OCI-M2 (cell line): ENCODE measurements around the gene YAP1.

Experiments
- DNase-seq: peaks from one replicate; lab custom pipeline; 2025; ENCODE audit not compliant: unreplicated experiment; lab: John Stamatoyannopoulos, UW

Gene YAP1

DNA sequence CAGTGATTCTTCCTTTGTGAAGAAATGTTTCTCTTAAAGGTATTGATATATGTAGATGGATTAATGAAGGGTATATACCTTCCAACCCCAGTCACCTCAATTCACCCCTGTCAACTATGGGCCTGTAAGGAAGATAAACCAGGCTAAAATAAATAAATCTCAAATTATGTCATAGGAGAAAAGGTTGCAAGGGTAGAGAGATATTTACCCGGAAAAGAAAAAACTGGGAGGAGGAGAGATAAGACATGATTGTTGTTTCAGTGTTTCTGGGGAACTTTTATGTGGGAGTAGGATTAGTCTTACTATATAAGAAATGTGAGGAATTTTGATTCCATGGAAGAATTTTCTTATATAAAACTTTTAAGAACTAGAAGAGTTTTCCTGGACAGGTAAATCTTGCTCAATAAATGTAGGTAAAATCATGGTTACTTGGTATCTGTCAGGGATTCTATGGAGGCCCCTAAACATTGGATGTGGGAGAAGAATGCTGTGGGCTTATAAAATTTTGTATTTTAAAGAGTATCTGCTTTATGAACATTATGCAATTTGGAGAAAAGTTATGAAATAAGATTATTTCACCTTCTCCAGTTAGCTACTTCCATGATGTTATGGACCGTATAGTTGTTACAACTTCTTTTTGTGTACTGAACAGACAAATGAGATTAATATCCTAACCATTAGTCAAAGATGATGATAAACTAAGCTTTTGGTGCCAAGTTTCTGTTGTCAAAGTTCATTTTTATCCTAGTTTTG lies 6.4 kb downstream of the YAP1 start:
- DNase-seq = no peak

DNA sequence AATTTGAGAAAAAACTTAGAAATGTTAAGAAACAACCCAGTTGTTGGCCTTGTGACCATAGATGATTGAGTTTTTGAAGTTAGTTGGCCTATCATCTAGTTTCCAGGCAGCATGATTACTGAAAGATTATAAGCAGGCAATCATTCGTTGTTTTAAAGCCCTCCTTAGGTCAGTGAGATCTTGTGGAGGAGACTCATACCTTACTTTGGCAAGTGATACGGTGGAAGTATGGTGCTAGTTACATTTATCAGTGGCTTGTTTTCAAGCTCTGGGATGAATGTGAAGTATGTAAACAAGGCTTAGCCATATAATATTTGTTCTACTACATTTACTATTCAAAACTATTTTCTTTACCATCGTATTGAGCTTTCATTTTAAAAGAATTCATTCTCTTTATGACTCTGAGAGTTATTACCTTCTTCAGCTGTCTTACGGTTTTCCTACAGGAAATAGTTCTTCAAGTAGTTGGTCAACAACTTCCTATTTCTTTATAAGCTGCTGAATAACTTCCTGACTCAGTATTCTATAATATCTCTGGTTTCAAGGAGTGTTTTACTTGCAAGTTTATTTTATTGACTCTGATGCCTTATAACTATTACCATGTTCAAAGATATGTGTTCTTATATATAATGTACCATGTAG lies 7.3 kb downstream of the YAP1 start:
- DNase-seq = no peak

DNA sequence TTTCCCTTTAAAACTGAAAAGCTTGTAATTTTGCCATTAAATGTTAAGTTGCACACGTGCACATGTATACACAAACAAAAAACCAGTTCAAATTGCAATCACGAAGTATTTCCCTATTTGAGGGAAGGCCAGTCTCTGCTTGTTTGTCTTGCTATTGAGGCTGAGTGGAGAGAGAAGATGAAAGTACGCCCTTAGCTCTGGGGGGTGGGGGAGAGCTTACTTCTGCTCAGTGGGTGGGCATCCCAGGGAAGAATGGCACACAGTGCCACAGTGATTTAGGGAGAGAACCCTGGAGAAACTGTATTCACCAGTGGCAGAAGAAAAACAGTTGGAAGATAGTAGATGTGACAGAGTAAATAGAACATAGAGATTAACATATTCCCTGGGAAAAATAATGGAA lies 8.7 kb downstream of the YAP1 start:
- no peak for DNase-seq

DNA sequence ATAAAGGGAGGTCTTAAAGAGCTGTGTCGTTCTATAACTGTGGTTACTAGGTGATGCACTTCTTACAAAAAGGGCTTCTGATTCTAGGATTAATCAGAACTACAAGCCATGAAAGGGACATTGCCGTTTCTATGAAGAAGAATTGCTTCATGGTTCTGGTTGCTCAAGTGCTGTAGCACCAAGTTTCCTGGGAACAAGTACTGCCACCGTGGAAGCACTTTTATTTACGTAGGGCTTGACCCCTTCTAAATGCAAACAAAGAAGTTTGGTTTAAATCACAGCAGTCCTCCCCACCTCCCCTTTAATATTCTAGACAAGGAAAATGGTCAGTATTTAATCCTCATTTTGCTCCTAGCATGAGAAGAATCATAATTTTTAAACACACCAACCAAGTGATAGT lies 9.8 kb downstream of the YAP1 start:
- DNase-seq = no peak

DNA sequence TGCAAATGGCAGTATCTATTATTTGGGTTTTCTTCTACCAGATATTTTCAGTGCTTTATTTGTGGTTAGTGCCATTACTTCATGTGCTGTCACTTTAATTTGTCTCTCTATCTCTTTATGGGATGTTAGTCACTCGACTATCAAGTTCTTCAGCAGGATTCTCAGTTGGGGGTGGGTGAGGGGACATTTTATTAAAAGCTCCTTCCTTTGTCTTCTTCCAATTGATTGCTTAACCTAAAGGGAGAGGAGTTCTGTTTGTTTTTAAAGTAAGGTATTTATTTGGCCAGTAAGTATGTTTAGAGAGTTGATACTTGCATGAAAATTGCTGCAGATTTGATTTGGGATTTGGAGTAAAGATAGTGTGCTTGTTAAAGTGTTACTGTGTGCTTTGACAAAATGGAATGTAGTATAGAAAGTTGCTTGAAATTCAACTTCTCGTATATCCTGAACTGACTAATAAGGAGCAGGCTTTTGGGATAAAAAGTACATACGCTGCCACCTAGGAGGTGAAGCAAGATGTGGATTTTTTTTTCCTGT lies 10.3 kb downstream of the YAP1 start:
- DNase-seq = no peak

DNA sequence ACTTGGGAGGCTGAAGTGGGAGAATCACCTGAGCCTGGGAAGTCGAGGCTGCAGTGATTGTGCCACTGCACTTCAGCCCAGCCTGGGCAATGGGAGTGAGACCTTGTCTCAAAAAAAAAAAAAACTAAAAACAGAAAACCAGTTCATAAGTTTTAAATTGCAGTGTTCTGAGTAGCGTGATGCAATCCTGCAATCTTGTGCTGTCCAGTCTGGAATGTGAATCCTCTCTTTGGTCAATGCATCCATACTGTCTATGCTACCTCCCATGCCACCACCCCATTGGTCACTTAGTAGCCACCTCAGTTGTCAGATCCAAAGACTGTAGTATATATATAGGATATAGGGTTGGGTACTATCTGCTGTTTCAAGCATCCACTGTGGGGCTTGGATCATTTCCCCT lies 11.1 kb downstream of the YAP1 start:
- no peak for DNase-seq

DNA sequence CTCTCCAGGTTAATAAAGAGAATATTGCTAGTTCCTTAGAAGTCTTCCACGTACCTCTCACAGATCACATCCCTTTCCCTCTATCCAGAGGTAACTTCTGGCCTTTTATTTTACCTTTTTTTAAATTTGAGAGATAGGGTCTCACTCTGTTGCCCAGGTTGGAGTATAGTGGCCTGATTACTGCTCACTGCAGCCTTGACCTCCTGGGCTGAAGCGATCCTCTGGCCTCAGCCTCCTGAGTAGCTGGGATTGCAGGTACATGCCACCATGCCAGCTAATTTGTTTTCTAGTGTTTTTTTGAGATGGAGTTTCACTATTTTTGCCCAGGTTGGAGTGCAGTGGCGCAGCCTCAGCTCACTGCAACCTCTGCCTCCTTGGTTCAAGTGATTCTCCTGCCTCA lies 24.4 kb downstream of the YAP1 start:
- no peak for DNase-seq

DNA sequence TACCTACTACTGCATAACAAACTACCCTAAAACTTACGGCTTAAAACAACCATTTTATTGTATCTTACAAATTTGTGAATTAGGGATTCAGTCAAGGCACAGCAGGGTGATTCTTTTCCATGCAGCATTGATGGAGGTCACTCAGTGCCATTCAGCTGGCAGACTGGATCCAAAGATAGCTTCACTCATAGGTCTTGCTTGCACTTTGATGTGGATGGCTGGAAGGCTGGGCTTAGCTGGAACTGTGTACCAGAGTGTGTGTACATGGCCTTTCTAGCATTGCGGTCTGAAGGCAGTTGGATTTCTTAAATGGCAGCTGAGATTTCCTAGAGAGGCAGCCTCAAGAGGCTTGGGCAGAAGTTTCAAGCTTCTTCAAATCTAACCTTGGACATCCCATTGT lies 25.0 kb downstream of the YAP1 start:
- no peak for DNase-seq

DNA sequence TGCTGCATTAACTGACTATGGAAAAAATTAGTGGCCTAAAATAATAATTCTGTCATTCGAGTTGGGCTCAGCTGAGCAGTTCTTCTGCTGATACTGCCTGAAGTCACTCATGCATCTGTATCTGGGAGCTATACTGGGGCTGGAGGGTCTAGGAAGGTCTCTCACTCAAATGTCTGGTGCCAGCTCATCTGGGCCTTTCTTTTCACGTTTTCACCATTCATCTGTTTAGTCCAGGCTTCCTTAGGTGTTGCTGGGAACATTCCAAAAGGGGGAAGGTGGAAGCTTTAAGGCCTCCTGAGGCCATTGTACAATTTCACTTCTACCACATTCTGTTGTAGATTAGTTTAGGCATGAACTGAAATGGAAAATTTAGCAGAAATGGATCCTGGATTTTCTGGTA lies 28.0 kb downstream of the YAP1 start:
- no peak for DNase-seq

DNA sequence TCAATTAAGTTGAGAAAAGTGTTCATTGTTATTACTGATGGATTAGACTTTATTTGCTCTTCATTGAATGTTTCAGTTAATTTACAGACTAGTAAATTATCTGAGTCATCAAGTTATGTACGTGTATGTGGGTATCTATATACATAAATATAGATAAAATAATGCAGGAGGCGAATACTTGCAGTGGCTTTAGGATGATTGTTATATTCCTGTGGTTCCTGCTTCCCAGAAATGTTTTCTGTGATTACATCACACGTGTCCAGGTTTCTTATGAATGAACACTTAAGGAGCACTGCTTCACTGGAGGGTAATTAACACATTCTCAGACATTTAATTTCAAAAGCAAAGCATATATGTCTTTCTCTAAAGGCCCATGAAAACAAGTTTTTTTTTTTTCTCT lies 28.4 kb downstream of the YAP1 start:
- no peak for DNase-seq

DNA sequence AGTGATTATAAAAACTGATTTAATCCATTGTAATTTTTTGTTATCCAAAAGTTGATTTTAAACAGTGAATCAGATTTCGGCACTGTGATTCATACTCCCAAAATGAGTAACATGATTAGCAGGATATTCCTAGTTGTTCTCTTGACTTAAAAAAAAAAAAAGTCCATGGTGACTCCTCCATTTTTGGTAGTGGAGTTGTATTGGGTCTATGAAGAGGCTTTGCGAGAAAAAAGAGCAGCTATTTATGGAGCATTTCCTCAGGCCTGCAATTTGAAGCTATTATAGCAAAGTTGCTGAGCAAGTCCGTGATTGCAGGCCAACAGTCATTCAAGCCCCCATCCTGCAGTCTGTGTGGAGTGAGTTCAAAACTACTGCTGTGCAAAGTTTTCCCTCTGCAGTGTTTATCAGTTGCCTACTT lies 28.8 kb downstream of the YAP1 start:
- DNase-seq = no peak

DNA sequence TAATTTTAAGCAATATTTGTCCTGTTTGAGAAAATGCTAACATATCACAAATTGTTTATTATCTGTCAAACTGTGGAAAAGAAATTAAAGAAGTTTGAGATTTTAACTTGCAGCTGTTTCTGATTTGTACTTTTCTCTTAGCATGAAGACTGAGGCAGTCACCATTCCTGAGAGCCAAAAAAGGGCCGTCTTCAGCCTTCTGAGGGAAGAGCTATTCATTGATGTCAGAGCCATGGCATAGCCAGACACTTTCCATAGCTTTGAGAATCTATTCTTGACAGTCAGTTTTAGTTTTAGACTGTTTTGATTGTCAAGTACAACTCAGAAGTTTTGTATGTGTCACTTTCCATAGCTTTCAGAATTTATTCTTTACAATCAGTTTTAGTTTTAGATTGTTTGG lies 32.1 kb downstream of the YAP1 start:
- DNase-seq = no peak

DNA sequence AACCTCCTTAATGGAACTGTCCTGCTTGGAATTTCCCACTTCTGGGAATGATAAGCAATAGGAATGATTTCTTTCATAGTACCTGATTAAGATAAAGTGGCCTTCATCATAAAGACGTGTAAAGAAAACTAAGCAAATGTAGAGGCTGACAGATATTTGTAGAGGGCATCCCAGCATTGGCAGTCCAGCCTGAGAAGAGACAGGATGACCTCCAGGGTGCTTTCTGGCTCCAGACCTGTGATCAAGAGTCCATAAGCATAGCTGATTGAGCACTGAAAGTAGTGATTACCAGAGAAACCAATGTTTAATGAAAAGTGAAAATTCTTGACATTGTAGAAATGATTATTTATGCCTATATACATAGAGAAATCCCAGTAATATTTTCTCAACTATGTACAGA lies 33.6 kb downstream of the YAP1 start:
- DNase-seq = no peak

DNA sequence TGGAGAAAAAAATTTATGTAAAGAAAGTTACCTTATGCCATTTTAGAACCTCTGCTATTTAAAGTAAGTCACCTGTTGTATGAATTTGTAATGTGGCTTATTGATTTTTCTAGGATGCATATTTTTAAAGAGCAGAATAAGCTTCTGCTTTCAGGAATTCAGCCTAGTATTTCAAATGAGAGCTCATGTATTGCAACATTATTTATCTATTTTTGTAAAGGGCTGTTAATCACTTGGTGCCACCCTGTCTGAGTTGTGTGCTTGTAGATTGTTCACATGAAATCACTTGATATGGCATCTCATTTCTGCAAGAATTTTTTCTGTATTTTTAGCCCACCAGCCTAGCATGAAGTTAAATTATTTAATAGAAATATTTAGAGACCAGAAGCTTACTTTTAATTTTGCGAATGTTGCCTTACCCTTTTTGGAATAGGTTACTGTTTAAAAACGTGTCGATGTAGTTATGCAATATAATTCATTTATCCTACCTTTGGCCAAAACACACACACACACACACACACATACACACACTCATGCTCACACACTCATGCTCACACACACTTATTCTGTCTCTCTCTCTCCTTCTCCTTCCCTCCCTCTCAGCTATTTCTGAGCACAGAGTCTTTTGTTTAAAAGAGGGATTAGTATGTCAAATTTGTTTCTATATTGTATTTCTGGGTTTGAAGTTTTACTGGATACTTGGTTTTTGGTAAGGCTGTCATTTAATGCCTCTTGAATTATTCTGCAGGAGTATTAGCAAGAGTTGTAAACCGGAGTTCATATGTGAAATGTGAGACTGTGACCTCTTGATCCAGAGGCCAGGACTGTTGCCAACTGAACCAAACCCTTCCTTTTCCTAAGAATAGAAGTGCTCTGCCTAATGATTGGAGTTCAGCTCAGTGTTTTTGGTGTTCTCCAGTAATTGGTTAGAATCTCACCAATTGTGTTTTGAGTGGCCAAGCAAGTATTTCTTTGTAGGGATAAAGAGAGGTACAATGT lies 34.4 kb downstream of the YAP1 start:
- DNase-seq = no peak

DNA sequence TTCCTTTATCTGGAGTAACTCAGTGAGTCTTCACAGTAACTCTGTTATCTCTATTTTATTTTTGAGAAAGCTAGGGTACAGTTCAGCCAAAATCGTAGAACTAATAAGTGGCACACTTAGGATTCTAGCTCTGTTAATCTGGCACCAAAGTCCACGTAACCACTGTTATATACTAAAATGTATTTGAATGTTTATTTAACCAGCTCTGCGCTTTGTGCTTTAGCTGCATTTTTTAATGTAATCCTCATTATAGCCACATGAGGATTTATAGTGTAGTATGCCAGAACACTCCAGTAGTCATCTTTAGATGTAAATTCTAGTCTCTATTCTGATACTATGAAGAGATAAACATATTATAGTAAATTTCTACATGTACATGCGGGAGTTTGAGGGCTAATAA lies 36.8 kb downstream of the YAP1 start:
- no peak for DNase-seq

DNA sequence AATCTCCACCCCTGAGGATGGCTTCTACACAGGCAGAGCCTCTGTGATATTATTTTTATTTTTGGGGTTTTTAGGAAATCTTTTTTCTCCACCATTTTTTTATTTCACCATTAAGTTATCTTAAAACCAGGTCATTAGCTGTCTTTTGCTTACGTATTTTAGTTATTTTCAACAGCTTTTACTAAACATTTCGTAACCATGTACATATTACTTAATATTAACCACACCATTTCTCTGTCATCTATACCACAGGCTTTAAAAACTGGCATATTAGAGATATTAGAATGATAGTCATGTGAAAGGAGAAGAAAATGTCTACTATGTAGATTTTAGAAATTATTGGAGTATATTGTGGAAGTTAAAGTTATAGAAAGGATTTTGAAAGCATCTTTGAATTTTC lies 37.4 kb downstream of the YAP1 start:
- DNase-seq = no peak

DNA sequence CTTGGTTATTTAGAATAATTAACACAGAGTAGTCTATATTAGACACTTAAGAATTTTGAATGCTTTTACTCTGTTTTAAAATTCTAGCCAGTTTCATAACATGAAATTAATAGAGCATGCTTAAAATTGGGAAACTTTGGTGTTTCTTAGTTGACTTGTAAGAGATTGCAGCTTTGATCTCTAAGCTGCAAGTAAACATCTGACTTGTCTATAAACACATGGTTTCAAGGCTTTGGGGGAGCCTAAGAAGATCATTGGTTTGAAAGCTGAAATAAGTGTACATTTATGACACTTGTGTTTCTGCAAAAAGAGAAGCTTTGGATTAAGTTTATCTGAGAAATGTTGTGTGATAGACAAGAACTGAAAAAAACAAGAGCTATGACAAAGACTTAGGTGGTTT lies 37.8 kb downstream of the YAP1 start:
- DNase-seq = no peak

DNA sequence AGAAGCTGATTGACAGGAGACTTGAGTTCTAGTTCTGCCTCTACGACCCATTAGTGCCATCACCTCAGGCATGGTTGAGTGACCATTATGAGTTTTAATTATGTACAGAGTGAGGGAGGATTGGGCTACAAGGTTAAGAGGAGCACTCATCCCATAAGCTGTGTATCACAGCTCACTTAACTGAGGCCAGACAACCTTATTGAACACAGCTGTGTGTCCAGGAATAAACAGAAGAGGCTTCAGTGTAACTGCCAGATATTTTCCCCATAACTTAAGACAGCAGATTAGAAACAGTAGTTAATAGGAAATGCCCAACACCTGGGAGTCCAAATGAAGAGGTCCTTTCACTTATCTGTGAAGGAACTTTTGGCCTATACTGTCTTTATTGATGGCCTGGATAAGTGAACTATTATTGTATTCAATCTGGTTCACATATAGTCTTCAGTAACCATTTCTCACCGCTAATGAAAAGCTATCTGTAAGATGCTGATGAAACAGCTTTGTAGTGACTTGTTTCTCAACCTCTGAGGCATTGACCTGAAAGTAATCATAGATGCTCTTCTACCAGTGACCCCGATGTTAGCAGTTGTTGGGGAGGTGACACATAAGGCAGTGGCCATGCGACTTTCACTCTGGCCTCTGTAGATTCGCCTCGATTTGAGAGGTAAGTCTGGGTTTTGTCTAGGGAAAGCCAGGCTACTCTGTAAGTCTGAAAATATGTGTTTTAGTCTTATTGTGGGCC lies 41.7 kb downstream of the YAP1 start:
- no peak for DNase-seq

DNA sequence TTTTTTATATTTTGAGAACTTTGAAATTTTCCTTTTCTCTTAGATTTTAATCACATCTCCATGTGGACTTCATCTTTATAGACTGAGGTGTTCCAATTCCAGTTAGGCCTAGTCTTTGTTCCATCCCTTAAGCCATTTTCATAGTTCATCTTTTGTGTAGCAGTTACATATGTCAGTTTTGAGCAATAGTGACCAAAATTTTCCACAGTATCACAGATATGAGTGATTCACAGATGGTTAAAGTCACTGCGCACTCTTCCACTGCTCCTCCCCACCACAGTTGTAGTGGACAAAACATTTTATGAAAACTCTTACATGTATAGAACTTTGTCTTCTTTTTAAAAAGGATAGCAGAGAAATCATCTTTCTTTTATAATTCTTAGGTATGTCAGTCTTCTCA lies 42.8 kb downstream of the YAP1 start:
- no peak for DNase-seq

DNA sequence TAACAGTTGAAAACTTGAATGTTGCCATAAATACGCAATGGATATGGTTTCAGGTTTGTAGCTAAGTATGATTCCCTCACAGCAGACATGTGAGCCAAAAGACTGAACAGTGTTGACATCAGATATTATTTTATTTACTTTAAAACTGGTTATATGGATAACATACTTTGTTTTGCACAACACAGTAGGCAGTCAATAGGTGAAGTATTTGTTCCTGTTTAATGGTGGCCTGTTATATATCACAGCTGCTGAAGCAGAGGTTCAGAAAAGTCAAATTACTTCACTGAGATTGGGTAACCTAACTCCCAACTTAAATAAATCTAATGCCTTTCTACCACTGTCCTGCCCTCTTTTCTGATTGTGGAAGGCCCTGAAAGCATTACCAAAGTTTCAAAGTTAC lies 44.6 kb downstream of the YAP1 start:
- DNase-seq = no peak

DNA sequence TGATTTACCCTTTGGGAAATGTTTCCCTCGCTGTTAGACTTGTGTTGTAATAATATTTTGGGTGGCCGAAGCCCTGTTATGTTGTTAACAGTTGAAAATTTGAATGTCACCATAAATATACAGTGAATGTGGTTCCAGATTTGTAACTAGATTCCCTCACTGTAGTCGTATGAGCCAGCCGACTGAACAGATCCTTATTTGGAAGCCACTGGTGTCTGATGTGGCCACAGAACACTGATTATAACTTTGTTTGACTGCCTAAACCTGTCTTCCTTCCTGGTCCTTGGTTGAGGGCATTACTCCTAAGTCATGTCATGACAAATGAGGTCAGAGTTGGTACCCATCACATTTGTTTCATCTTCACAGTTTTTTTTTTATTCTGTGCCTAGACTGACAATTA lies 45.4 kb downstream of the YAP1 start:
- no peak for DNase-seq
